Hepatocyte (in vitro differentiated cells): ENCODE measurements around the gene NKX1-2.

Experiments used
- EZH2 ChIP-seq: fragments of 200-600 bp; sonication (generic); IDR thresholded peaks from 2 replicates; pipeline ENCODE4 v1.6.1; 2016; ENCODE audit warnings: antibody characterized with exemption, mild to moderate bottlenecking, borderline replicate concordance
- EZH2phosphoT487 ChIP-seq: fragments of 200-600 bp; sonication (generic); IDR thresholded peaks from one replicate; pipeline ENCODE4 v1.6.1; 2018; ENCODE audit warnings: antibody characterized with exemption, mild to moderate bottlenecking, low read depth, moderate library complexity; ENCODE audit not compliant: unreplicated experiment, severe bottlenecking
- TF ChIP-seq, protein P1 (sequence below): fragments of 200-600 bp; sonication (generic); IDR thresholded peaks from 2 replicates; pipeline ENCODE4 v1.5.1; 2016; ENCODE audit warnings: antibody characterized with exemption, mild to moderate bottlenecking; ENCODE audit not compliant: poor library complexity

DNA sequence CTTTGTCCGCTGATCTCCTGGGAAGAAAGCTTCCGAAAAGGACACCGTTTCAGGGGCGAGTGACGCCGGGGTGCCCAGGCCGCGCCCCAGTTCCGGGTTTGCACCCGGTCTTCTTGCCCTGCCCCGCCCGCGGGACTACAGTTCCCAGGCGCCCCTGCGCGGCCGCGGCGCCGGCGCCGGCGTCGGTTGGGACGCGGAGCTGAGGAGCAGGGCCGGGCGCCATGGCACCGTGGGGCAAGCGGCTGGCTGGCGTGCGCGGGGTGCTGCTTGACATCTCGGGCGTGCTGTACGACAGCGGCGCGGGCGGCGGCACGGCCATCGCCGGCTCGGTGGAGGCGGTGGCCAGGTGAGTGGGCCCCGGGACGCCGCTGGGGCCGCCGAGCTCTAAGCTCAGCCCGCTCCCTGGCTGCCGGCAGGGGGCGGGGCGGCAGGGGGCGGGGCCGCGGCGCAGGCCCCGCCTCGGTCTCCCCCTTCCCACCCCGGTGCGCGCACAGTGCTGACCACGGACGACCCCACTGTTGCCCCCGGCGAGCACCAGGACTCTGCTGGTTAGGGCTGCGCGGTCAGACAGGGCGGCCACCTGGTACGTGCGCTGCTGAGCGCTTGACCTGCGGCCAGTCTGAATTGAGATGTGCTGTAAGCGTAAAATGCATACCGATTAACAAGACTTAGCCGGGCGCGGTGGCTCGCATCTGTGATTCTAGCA is 12.0 kb upstream of the NKX1-2 start, which contains the start of gene LHPP:
- TF ChIP-seq EZH2 (no peak), EZH2phosphoT487 (no peak)
- TF ChIP-seq, protein P1, sequence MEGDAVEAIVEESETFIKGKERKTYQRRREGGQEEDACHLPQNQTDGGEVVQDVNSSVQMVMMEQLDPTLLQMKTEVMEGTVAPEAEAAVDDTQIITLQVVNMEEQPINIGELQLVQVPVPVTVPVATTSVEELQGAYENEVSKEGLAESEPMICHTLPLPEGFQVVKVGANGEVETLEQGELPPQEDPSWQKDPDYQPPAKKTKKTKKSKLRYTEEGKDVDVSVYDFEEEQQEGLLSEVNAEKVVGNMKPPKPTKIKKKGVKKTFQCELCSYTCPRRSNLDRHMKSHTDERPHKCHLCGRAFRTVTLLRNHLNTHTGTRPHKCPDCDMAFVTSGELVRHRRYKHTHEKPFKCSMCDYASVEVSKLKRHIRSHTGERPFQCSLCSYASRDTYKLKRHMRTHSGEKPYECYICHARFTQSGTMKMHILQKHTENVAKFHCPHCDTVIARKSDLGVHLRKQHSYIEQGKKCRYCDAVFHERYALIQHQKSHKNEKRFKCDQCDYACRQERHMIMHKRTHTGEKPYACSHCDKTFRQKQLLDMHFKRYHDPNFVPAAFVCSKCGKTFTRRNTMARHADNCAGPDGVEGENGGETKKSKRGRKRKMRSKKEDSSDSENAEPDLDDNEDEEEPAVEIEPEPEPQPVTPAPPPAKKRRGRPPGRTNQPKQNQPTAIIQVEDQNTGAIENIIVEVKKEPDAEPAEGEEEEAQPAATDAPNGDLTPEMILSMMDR = peak; percentile 34
